IMR-90 (cell line): ENCODE measurements around the gene GDF3. TPM values are rescaled to one million over a fixed set of nuclear protein-coding genes. Genes with fewer than 3 reads are reported as not detected.

ENCODE experiments used
- ATAC-seq: fragments of 200-7000 bp; cut with Tn5 transposase; 2 replicates; pipeline ENCODE4 v1.9.1; 2020; ENCODE audit warnings: low read depth, mild to moderate bottlenecking, moderate library complexity
- BruUV-seq: library from RNA; stranded (reverse); fragments of 400-500 nt; replicated peaks from 2 replicates; lab custom pipeline; 2021; lab: Mats Ljungman, UMichigan
- CTCF ChIA-PET: fragments of 300-600 bp; formaldehyde crosslinking; extraction: SDS; loops from one replicate; lab custom pipeline; 2021; ENCODE audit warnings: antibody characterized with exemption; lab: Yijun Ruan, JAX
- POLR2A ChIA-PET: fragments of 300-600 bp; sonication (Branson Sonifier 250); formaldehyde crosslinking; loops from one replicate; lab custom pipeline; 2022; ENCODE audit warnings: antibody characterized with exemption; ENCODE audit not compliant: unreplicated experiment; lab: Charles Lee
- DNase-seq: peaks from one replicate; pipeline ENCODE4 v3.0.0; 2013
- H2AFZ ChIP-seq: replicated peaks from 2 replicates; pipeline ENCODE3; 2013; ENCODE audit warnings: low read length, mild to moderate bottlenecking; ENCODE audit not compliant: poor library complexity
- H2AK5ac ChIP-seq: 2 replicates; pipeline ENCODE4 v1.6.1; 2013; ENCODE audit warnings: low read depth, low read length, inconsistent platforms
- H2AK9ac ChIP-seq: replicated peaks from 2 replicates; pipeline ENCODE3; 2013; ENCODE audit warnings: mild to moderate bottlenecking, low read depth, low read length, moderate library complexity; ENCODE audit not compliant: poor library complexity
- H2BK120ac ChIP-seq: 2 replicates; pipeline ENCODE4 v1.6.1; 2013; ENCODE audit warnings: low read depth, low read length, inconsistent platforms
- H2BK15ac ChIP-seq: 3 replicates; pipeline ENCODE4 v1.6.1; 2013; ENCODE audit warnings: low read depth, low read length, inconsistent platforms
- H2BK20ac ChIP-seq: 2 replicates; pipeline ENCODE4 v1.6.1; 2013; ENCODE audit warnings: low read depth, mild to moderate bottlenecking, inconsistent platforms, low read length, moderate library complexity
- H2BK5ac ChIP-seq: 2 replicates; pipeline ENCODE4 v1.6.1; 2013; ENCODE audit warnings: mild to moderate bottlenecking, low read depth, low read length, inconsistent platforms; ENCODE audit not compliant: poor library complexity, severe bottlenecking
- H3K14ac ChIP-seq: replicated peaks from 2 replicates; pipeline ENCODE4 v1.6.1; 2013; ENCODE audit warnings: low read depth, low read length, inconsistent platforms
- H3K18ac ChIP-seq: 2 replicates; pipeline ENCODE4 v1.6.1; 2013; ENCODE audit warnings: low read depth, low read length, control low read depth
- H3K23ac ChIP-seq: 2 replicates; pipeline ENCODE4 v1.6.1; 2013; ENCODE audit warnings: low read depth, low read length, inconsistent platforms
- H3K27ac ChIP-seq: 2 replicates; pipeline ENCODE4 v1.5.1; 2013; ENCODE audit warnings: mild to moderate bottlenecking, control low read depth, low read length; ENCODE audit not compliant: insufficient read depth
- H3K27me3 ChIP-seq: 2 replicates; pipeline ENCODE4 v1.6.1; 2013; ENCODE audit warnings: low read length; ENCODE audit not compliant: control insufficient read depth, insufficient read depth
- H3K36me3 ChIP-seq: 2 replicates; pipeline ENCODE4 v1.6.1; 2013; ENCODE audit warnings: low read length, mixed read lengths; ENCODE audit not compliant: control insufficient read depth, insufficient read depth
- H3K4ac ChIP-seq: 2 replicates; pipeline ENCODE4 v1.6.1; 2013; ENCODE audit warnings: low read depth, low read length, inconsistent platforms
- H3K4me1 ChIP-seq: 2 replicates; pipeline ENCODE4 v1.6.1; 2013; ENCODE audit warnings: low read length, mixed read lengths; ENCODE audit not compliant: control insufficient read depth, insufficient read depth
- H3K4me2 ChIP-seq: 2 replicates; pipeline ENCODE4 v1.6.1; 2013; ENCODE audit warnings: low read depth, mild to moderate bottlenecking, control low read depth, low read length, moderate library complexity
- H3K4me3 ChIP-seq: 2 replicates; pipeline ENCODE4 v1.5.1; 2013; ENCODE audit warnings: low read depth, mild to moderate bottlenecking, control low read depth, low read length, moderate library complexity; ENCODE audit not compliant: insufficient read depth
- H3K56ac ChIP-seq: 2 replicates; pipeline ENCODE4 v1.6.1; 2013; ENCODE audit warnings: low read length, inconsistent platforms; ENCODE audit not compliant: insufficient read depth; ENCODE audit errors: extremely low read depth
- H3K79me1 ChIP-seq, 2 experiments: 2 replicates each; pipeline ENCODE4 v1.6.1; 2013; ENCODE audit warnings: low read length in 2 of 2, inconsistent platforms in 1 of 2, low read depth in 1 of 2
- H3K9ac ChIP-seq: 2 replicates; pipeline ENCODE4 v1.6.1; 2013; ENCODE audit warnings: low read depth, low read length, control low read depth
- H3K9me1 ChIP-seq: 2 replicates; pipeline ENCODE4 v1.6.1; 2013; ENCODE audit warnings: low read length, inconsistent platforms; ENCODE audit not compliant: insufficient read depth
- H3K9me3 ChIP-seq: 2 replicates; pipeline ENCODE4 v1.6.1; 2013; ENCODE audit warnings: low read length; ENCODE audit not compliant: control insufficient read depth, insufficient read depth
- H4K20me1 ChIP-seq: 2 replicates; pipeline ENCODE4 v1.6.1; 2013; ENCODE audit warnings: low read length, inconsistent platforms; ENCODE audit not compliant: insufficient read depth
- H4K5ac ChIP-seq: 2 replicates; pipeline ENCODE4 v1.6.1; 2013; ENCODE audit warnings: mild to moderate bottlenecking, low read depth, low read length, control low read depth
- H4K8ac ChIP-seq, 2 experiments: 2 replicates each; pipeline ENCODE4 v1.6.1; 2013; ENCODE audit warnings: low read depth in 2 of 2, low read length in 2 of 2, control low read depth in 1 of 2, inconsistent platforms in 1 of 2
- H4K91ac ChIP-seq: 2 replicates; pipeline ENCODE4 v1.6.1; 2013; ENCODE audit warnings: low read depth, low read length, inconsistent platforms; ENCODE audit not compliant: insufficient read depth
- BHLHE40 ChIP-seq: fragments of 150-350 bp; IDR thresholded peaks from 2 replicates; pipeline ENCODE4 v1.6.1; 2016; ENCODE audit warnings: mild to moderate bottlenecking, low read depth, low read length
- CEBPB ChIP-seq: IDR thresholded peaks from 2 replicates; pipeline ENCODE4 v1.6.1; 2012; ENCODE audit warnings: low read depth, low read length, improper control_type of control experiment
- CHD1 ChIP-seq: IDR thresholded peaks from 2 replicates; pipeline ENCODE4 v1.6.1; 2012; ENCODE audit warnings: low read depth, low read length, improper control_type of control experiment
- ELK1 ChIP-seq: fragments of 150-350 bp; IDR thresholded peaks from 2 replicates; pipeline ENCODE4 v1.6.1; 2016; ENCODE audit warnings: low read depth, mild to moderate bottlenecking, low read length, moderate library complexity, borderline replicate concordance
- FOS ChIP-seq: fragments of 150-350 bp; IDR thresholded peaks from 2 replicates; pipeline ENCODE4 v1.6.1; 2016; ENCODE audit warnings: low read depth, low read length
- MAFK ChIP-seq: IDR thresholded peaks from 2 replicates; pipeline ENCODE4 v1.6.1; 2012; ENCODE audit warnings: low read depth, low read length, improper control_type of control experiment
- MAZ ChIP-seq: IDR thresholded peaks from 2 replicates; pipeline ENCODE4 v1.6.1; 2012; ENCODE audit warnings: low read depth, mild to moderate bottlenecking, low read length, improper control_type of control experiment, moderate library complexity, borderline replicate concordance
- MXI1 ChIP-seq: IDR thresholded peaks from 2 replicates; pipeline ENCODE4 v1.6.1; 2012; ENCODE audit warnings: low read depth, mild to moderate bottlenecking, low read length, moderate library complexity, borderline replicate concordance
- NFE2L2 ChIP-seq: fragments of 150-350 bp; IDR thresholded peaks from 2 replicates; pipeline ENCODE4 v1.6.1; 2016; ENCODE audit warnings: low read depth, mild to moderate bottlenecking, low read length
- POLR2A ChIP-seq: IDR thresholded peaks from 2 replicates; pipeline ENCODE4 v1.6.1; 2012; ENCODE audit warnings: mild to moderate bottlenecking, low read depth, low read length
- RAD21 ChIP-seq: IDR thresholded peaks from 2 replicates; pipeline ENCODE4 v1.6.1; 2012; ENCODE audit warnings: low read length, improper control_type of control experiment
- RCOR1 ChIP-seq: IDR thresholded peaks from 2 replicates; pipeline ENCODE4 v1.6.1; 2012; ENCODE audit warnings: mild to moderate bottlenecking, low read length, improper control_type of control experiment; ENCODE audit not compliant: insufficient replicate concordance
- RFX5 ChIP-seq: IDR thresholded peaks from 2 replicates; pipeline ENCODE4 v1.8.0; 2012; ENCODE audit warnings: low read depth, mild to moderate bottlenecking, low read length, moderate library complexity
- SMC3 ChIP-seq: fragments of 150-350 bp; IDR thresholded peaks from 2 replicates; pipeline ENCODE4 v1.6.1; 2016; ENCODE audit warnings: low read depth, mild to moderate bottlenecking, antibody characterized with exemption, low read length, moderate library complexity
- USF2 ChIP-seq: fragments of 150-350 bp; IDR thresholded peaks from 2 replicates; pipeline ENCODE4 v1.6.1; 2017; ENCODE audit warnings: mild to moderate bottlenecking, antibody characterized with exemption, low read length, low read depth
- WGBS, 2 experiments: methylation state at CpG; one replicate each; pipeline versions ENCODE4 v1.1.5 to v1.1.7; 2013; ENCODE audit warnings: missing lambda C conversion rate in 2 of 2; ENCODE audit not compliant: insufficient read length in 1 of 2; ENCODE audit errors: extremely low coverage in 2 of 2; 5-methylcytosine and 5-hydroxymethylcytosine counted together
- dilution Hi-C: fragments of 300-500 bp; cut with HindIII; formaldehyde crosslinking; loops from one replicate; pipeline ENCODE4 v1.14.3; 2018; ENCODE audit warnings: low sequenced_read_pairs; ENCODE audit not compliant: unreplicated experiment
- in situ Hi-C: fragments of 300-500 bp; cut with MboI; formaldehyde crosslinking; loops from 3 replicates; pipeline ENCODE4 v1.14.3; 2019; ENCODE audit warnings: low sequenced_read_pairs, inconsistent platforms, mixed read lengths
- intact Hi-C: fragments of 100-400 bp; cut with micrococcal nuclease; formaldehyde crosslinking; loops from 2 replicates; pipeline ENCODE4 v1.10.0; 2022
- polyA plus RNA-seq, 3 experiments: library from polyadenylated mRNA; depleted of rRNA; stranded (reverse); fragments of >200 nt; gene quantifications; 2 replicates each; pipeline ENCODE4 v1.2.3, GENCODE V29; 2012; ENCODE audit warnings: low replicate concordance in 1 of 3
- total RNA-seq: library from RNA; depleted of rRNA; stranded (reverse); fragments of >200 nt; gene quantifications from 2 replicates; pipeline ENCODE4 v1.2.3, GENCODE V29; 2012

GDF3 gene
- total and polyA plus RNA-seq, 2 of the 4 experiments (the other 2 are of a cell fraction), result not detected

GRCh38 chr12:7719946-7720730 is 24.6 kb upstream of the GDF3 start:
- TF ChIP-seq RFX5 (no peak), RCOR1 (no peak), CHD1 (no peak), MAZ (no peak), RAD21 (no peak), BHLHE40 (no peak), FOS (no peak), NFE2L2 (no peak), MXI1 (no peak), SMC3 (no peak), ELK1 (no peak), POLR2A (no peak), CEBPB (no peak), USF2 (no peak), MAFK (no peak)
- no peaks in the 10 kb centered on the region for H3K79me1 ChIP-seq
- H3K4me2 ChIP-seq, result no peak overlapping the region
- ChIA-PET POLR2A (no interaction called here), CTCF (no interaction called here)
- no peak overlapping the region for H3K27ac ChIP-seq
- dilution Hi-C loops (no loop called here), in situ Hi-C loops (no loop called here), intact Hi-C loops (no loop called here)
- H3K36me3 ChIP-seq, result no peaks in the 10 kb centered on the region
- no peak overlapping the region for H2BK5ac ChIP-seq
- H4K8ac ChIP-seq, result no peak overlapping the region
- no peak overlapping the region for H4K5ac ChIP-seq
- DNase-seq (no peak), ATAC-seq (no peak)
- H3K23ac ChIP-seq, result no peak overlapping the region
- no peak overlapping the region for H2AK9ac ChIP-seq
- H3K9me3 ChIP-seq, result peaks cover 4% of the 10 kb centered on the region; the same call in 1 of the 2 replicates
- no peak overlapping the region for H3K4me3 ChIP-seq
- H3K27me3 ChIP-seq, result no peaks in the 10 kb centered on the region
- no peak overlapping the region for H3K14ac ChIP-seq
- H2AK5ac ChIP-seq, result no peak overlapping the region
- H3K9me1 ChIP-seq, result no peaks in the 10 kb centered on the region
- no peak overlapping the region for H4K91ac ChIP-seq
- BruUV-seq, result no TSS peak
- H2BK120ac ChIP-seq, result no peak overlapping the region
- no peak overlapping the region for H3K18ac ChIP-seq
- H2AFZ ChIP-seq, result no peak overlapping the region
- H3K9ac ChIP-seq, result no peak overlapping the region
- H4K20me1 ChIP-seq, result no peaks in the 10 kb centered on the region
- no peak overlapping the region for H3K4ac ChIP-seq
- H2BK15ac ChIP-seq, result no peak overlapping the region
- no peak overlapping the region for H3K56ac ChIP-seq
- no CpG with 5 or more reads among the region's 15 CpGs for WGBS, 2 experiments
- H3K4me1 ChIP-seq, result no peaks in the 10 kb centered on the region
- no peak overlapping the region for H2BK20ac ChIP-seq
